Panc1 (cell line): ENCODE measurements around the gene USP40.

Source experiments
- POLR2AphosphoS5 ChIP-seq: IDR thresholded peaks from 2 replicates; pipeline ENCODE4 v1.6.1; 2012; ENCODE audit warnings: mild to moderate bottlenecking, low read depth, low read length, moderate library complexity
- SIN3A ChIP-seq: IDR thresholded peaks from 2 replicates; pipeline ENCODE4 v1.6.1; 2012; ENCODE audit warnings: low read depth, mild to moderate bottlenecking, low read length, moderate library complexity, borderline replicate concordance; ENCODE audit not compliant: insufficient read depth
- TF ChIP-seq, protein P1 (sequence below): fragments of 450-650 bp; IDR thresholded peaks from 2 replicates; pipeline ENCODE4 v1.5.1; 2017; ENCODE audit warnings: mild to moderate bottlenecking
- TF ChIP-seq, protein P2 (sequence below), 2 experiments: IDR thresholded peaks; 2 replicates each; pipeline ENCODE4 v1.6.1; 2011 to 2012; ENCODE audit warnings: low read depth in 2 of 2, control low read depth in 1 of 2, low read length in 1 of 2, mild to moderate bottlenecking in 1 of 2, moderate library complexity in 1 of 2; ENCODE audit not compliant: insufficient read depth in 1 of 2

DNA sequence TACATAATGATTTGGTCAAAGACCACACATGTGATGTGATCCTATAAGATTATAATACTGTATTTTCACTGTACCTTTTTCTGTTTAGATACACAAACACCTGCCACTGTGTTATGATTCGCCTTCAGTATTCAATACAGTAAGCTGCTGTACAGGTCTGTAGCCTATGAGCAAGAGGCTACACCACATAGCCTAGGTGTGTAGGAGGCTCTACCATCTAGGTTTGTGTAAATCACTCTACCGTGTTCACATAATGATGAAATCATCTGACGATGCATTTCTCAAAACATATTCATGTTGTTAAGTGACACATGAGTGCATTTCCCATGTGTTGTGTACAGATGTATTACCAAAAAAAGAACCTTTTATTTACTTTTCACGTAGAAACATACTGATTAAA is 74.5 kb downstream of the USP40 start:
- TF ChIP-seq, protein P1, sequence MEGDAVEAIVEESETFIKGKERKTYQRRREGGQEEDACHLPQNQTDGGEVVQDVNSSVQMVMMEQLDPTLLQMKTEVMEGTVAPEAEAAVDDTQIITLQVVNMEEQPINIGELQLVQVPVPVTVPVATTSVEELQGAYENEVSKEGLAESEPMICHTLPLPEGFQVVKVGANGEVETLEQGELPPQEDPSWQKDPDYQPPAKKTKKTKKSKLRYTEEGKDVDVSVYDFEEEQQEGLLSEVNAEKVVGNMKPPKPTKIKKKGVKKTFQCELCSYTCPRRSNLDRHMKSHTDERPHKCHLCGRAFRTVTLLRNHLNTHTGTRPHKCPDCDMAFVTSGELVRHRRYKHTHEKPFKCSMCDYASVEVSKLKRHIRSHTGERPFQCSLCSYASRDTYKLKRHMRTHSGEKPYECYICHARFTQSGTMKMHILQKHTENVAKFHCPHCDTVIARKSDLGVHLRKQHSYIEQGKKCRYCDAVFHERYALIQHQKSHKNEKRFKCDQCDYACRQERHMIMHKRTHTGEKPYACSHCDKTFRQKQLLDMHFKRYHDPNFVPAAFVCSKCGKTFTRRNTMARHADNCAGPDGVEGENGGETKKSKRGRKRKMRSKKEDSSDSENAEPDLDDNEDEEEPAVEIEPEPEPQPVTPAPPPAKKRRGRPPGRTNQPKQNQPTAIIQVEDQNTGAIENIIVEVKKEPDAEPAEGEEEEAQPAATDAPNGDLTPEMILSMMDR = no peak
- TF ChIP-seq POLR2AphosphoS5 = no peak
- TF ChIP-seq, protein P2, sequence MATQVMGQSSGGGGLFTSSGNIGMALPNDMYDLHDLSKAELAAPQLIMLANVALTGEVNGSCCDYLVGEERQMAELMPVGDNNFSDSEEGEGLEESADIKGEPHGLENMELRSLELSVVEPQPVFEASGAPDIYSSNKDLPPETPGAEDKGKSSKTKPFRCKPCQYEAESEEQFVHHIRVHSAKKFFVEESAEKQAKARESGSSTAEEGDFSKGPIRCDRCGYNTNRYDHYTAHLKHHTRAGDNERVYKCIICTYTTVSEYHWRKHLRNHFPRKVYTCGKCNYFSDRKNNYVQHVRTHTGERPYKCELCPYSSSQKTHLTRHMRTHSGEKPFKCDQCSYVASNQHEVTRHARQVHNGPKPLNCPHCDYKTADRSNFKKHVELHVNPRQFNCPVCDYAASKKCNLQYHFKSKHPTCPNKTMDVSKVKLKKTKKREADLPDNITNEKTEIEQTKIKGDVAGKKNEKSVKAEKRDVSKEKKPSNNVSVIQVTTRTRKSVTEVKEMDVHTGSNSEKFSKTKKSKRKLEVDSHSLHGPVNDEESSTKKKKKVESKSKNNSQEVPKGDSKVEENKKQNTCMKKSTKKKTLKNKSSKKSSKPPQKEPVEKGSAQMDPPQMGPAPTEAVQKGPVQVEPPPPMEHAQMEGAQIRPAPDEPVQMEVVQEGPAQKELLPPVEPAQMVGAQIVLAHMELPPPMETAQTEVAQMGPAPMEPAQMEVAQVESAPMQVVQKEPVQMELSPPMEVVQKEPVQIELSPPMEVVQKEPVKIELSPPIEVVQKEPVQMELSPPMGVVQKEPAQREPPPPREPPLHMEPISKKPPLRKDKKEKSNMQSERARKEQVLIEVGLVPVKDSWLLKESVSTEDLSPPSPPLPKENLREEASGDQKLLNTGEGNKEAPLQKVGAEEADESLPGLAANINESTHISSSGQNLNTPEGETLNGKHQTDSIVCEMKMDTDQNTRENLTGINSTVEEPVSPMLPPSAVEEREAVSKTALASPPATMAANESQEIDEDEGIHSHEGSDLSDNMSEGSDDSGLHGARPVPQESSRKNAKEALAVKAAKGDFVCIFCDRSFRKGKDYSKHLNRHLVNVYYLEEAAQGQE (IDR thresholded peaks at IDR 0.05; ENCODE audit: insufficient read depth in 1 of 2, low read depth in 2 of 2, low read length in 1 of 2) = no peak
- no peak for TF ChIP-seq SIN3A
